PC-3 (cell line): ENCODE measurements around the gene TOMM70.

ENCODE experiments used
- CTCF ChIP-seq: fragments of 300-600 bp; sonication (generic); conservative IDR thresholded peaks from 2 replicates; pipeline ENCODE4 v1.5.1; 2017; ENCODE audit warnings: antibody characterized with exemption, low read depth, mild to moderate bottlenecking, low read length
- EZH2 ChIP-seq: fragments of 300-600 bp; sonication (generic); IDR thresholded peaks from one replicate; pipeline ENCODE4 v1.6.1; 2017; ENCODE audit warnings: antibody characterized with exemption, mild to moderate bottlenecking, low read length; ENCODE audit not compliant: unreplicated experiment
- EZH2phosphoT487 ChIP-seq: fragments of 300-600 bp; sonication (generic); IDR thresholded peaks from 2 replicates; pipeline ENCODE4 v1.6.1; 2018; ENCODE audit warnings: mild to moderate bottlenecking, antibody characterized with exemption, low read length, borderline replicate concordance

GRCh38 chr3:100420885-100421284 is 20.0 kb upstream of the TOMM70 start:
- TF ChIP-seq CTCF (no peak), EZH2 (no peak), EZH2phosphoT487 (no peak)
